ENCODE data around the gene ADD1. TPM values are rescaled to one million over a fixed set of nuclear protein-coding genes. Genes with fewer than 3 reads are reported as not detected.

ADD1 gene
- total and polyA plus RNA-seq, 12 donors: 163 to 448 (median 214) TPM

- TF ChIP-seq, protein P1, sequence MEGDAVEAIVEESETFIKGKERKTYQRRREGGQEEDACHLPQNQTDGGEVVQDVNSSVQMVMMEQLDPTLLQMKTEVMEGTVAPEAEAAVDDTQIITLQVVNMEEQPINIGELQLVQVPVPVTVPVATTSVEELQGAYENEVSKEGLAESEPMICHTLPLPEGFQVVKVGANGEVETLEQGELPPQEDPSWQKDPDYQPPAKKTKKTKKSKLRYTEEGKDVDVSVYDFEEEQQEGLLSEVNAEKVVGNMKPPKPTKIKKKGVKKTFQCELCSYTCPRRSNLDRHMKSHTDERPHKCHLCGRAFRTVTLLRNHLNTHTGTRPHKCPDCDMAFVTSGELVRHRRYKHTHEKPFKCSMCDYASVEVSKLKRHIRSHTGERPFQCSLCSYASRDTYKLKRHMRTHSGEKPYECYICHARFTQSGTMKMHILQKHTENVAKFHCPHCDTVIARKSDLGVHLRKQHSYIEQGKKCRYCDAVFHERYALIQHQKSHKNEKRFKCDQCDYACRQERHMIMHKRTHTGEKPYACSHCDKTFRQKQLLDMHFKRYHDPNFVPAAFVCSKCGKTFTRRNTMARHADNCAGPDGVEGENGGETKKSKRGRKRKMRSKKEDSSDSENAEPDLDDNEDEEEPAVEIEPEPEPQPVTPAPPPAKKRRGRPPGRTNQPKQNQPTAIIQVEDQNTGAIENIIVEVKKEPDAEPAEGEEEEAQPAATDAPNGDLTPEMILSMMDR (IDR thresholded peaks at IDR 0.05): no peak
- no peak overlapping the region for H3K4me3 ChIP-seq
- H3K9me3 ChIP-seq: no peaks in the 10 kb centered on the region
- DNase-seq: peak in 1 of 2 donors; percentile 29
- peaks cover 7 to 47% (median 45%) of the 10 kb centered on the region in 9 donors for H3K4me1 ChIP-seq
- intact Hi-C loops (cut with DNase I): loop anchor here in 7 of 10 donors (5.0 to 10.0 kb wide), 6 partner anchors 69 to 176 kb away; partner anchors contain the start of genes ADD1 (in 2 of the 7) and TNIP2 (in 1 of the 7)
- WGBS, 2 donors: 72 to 78% methylated on average over 34 of the region's 34 CpGs
- peak overlapping the region; percentile 40 to 95 (median 84) for H3K27ac ChIP-seq
- H3K27me3 ChIP-seq: no peaks in the 10 kb centered on the region
- peak in 3 of 8 donors; percentile 2 to 22 (median 4) for ATAC-seq
- peaks cover 0 to 59% (median 47%) of the 10 kb centered on the region in 9 donors for H3K36me3 ChIP-seq
Observed at GRCh38 chr4:2930758-2931511, 87.3 kb downstream of the ADD1 start.

DNA sequence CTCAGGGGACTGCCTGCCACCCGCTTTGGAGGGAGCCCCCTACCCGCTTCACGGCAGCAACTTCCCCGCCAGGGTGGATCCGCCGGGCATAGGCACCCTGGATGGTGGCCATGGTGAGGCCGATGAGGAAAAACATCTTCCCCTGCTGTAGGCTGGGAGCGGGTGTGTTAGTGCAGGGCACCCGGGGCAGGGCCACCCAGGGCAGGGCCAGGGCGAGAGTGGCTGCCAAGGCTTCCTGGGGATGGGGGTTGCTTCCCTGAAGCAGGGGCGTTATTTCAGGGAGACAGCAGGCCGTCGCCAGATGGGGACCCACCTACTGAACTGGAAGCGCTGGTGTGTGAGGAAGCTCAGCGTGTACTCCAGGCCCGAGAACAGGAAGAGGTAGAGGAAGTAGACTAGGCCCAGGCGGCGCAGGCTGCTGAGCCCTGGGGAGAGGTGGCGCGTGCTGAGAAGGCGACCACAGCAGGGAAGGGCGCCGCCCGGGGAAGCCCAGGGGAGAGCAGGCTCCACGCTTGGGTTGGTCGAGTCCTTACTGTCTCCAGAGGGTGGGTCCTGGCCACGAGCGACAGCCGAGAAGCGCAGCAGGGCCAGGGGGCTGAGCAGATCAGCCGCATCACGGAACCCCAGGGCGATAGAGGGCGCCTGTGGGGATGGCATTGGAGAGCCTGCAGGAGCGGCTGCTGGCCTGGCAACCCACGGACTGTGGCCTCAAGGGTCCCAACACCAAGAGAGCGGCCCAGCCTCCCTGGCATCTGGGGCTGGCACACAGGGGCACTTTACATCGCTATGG lies 88.1 kb downstream of the ADD1 start:
- TF ChIP-seq, protein P1 (IDR thresholded peaks at IDR 0.05): peak in 5 of 9 donors; percentile 8 to 33 (median 21)
- intact Hi-C loops (cut with DNase I): loop anchor here in 7 of 10 donors (5.0 to 10.0 kb wide), 6 partner anchors 69 to 177 kb away; partner anchors contain the start of genes ADD1 (in 2 of the 7) and TNIP2 (in 1 of the 7)
- Histone ChIP-seq H3K36me3 (peaks cover 0 to 52% (median 39%) of the 10 kb centered on the region in 9 donors), H3K27ac (peak overlapping the region; percentile 40 to 95 (median 84)), H3K4me3 (peak overlapping the region in 4 of 10 donors; percentile 14 to 97 (median 21)), H3K27me3 (no peaks in the 10 kb centered on the region), H3K9me3 (no peaks in the 10 kb centered on the region), H3K4me1 (peaks cover 7 to 54% (median 49%) of the 10 kb centered on the region in 9 donors)
- peak in 7 of 8 donors; percentile 23 to 72 (median 50) for ATAC-seq
- peak; percentile 65 to 69 for DNase-seq
- 60 to 67% methylated on average over 37 to 38 of the region's 38 CpGs for WGBS, 2 donors

DNA sequence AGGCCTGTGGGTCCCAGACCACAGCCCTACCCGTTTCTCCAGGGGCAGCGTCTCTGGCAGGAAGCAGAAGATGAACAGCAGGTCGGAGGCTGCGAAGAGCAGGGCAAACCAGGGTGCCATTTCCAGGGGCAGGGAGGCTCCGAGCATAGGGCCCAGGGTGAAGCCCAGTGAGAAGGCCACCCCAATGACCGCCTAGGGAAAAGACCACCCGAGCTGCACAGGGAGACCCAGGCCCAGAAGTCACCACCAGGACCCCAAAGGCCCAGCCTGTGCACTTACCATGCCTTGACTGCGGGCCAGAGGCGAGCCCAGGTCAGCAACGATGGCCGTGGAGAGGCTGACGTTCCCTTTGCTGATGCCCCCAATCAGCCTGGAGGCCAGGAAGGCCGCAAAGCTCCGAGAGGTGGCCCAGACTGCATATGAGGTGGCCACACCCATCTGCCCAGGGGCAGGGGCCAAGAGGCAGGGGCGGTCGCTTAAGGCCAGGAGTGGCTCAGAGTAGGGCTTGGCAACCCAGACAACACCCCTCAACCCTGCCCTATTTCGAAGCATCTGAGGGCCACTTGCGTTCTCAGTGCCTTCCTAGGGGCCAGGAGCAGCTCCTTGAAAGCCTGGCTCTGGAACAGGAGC lies 88.8 kb downstream of the ADD1 start:
- TF ChIP-seq, protein P1 (IDR thresholded peaks at IDR 0.05): no peak
- 86 to 87% methylated on average over 18 of the region's 18 CpGs for WGBS, 2 donors
- peak in 1 of 2 donors; percentile 27 for DNase-seq
- intact Hi-C loops (cut with DNase I): loop anchor here in 7 of 10 donors (5.0 to 10.0 kb wide), 6 partner anchors 70 to 178 kb away; partner anchors contain the start of genes ADD1 (in 2 of the 7) and TNIP2 (in 1 of the 7)
- no peaks in the 10 kb centered on the region for H3K9me3 ChIP-seq
- H3K27me3 ChIP-seq: no peaks in the 10 kb centered on the region
- H3K4me3 ChIP-seq: peak overlapping the region in 3 of 10 donors; percentile 20 to 97 (median 22)
- peak overlapping the region; percentile 56 to 95 (median 85) for H3K27ac ChIP-seq
- peaks cover 7 to 61% (median 57%) of the 10 kb centered on the region in 9 donors for H3K4me1 ChIP-seq
- H3K36me3 ChIP-seq: peaks cover 0 to 52% (median 32%) of the 10 kb centered on the region in 9 donors
- ATAC-seq: no peak

Data from heart right ventricle (tissue), 16 donors.